NAMALWA (cell line): ENCODE results near the gene TNP1.

ENCODE experiments used
- DNase-seq: peaks from one replicate; pipeline ENCODE4 v3.0.0-alpha.2; 2015; ENCODE audit warnings: low spot score

TNP1 gene

GRCh38 chr2:216839688-216840087 is 20.2 kb downstream of the TNP1 start:
- DNase-seq: no peak

- no peak for DNase-seq
These were observed 21.7 kb downstream of the TNP1 start for GRCh38 chr2:216838151-216838550.

GRCh38 chr2:216837740-216838139 is 22.1 kb downstream of the TNP1 start:
- DNase-seq: no peak

GRCh38 chr2:216833061-216833460 is 26.8 kb downstream of the TNP1 start:
- no peak for DNase-seq

GRCh38 chr2:216830346-216830745 is 29.5 kb downstream of the TNP1 start:
- DNase-seq: no peak

GRCh38 chr2:216829533-216829932 is 30.3 kb downstream of the TNP1 start:
- no peak for DNase-seq

GRCh38 chr2:216827073-216827720 is 32.7 kb downstream of the TNP1 start:
- DNase-seq: no peak

- DNase-seq: no peak
These were observed 37.4 kb downstream of the TNP1 start for GRCh38 chr2:216822470-216822869.

GRCh38 chr2:216820709-216821108 is 39.2 kb downstream of the TNP1 start:
- no peak for DNase-seq

- no peak for DNase-seq
These were observed 40.1 kb downstream of the TNP1 start for GRCh38 chr2:216819766-216820165.

GRCh38 chr2:216819055-216819454 is 40.8 kb downstream of the TNP1 start:
- DNase-seq: no peak

GRCh38 chr2:216810399-216811160 is 49.3 kb downstream of the TNP1 start:
- no peak for DNase-seq
